DND-41 (cell line): ENCODE results near the gene ESYT2.
A peak's percentile ranks its signal among the peaks of the same experiment; 100 is the strongest.

Experiments
- ATAC-seq: fragments of 200-7000 bp; cut with Tn5 transposase; 3 replicates; pipeline ENCODE4 v1.9.1; 2021; ENCODE audit warnings: low read depth; ENCODE audit not compliant: insufficient read depth
- DNase-seq: peaks from one replicate; pipeline ENCODE4 v3.0.0-alpha.2; 2020
- H2AFZ ChIP-seq: 2 replicates; pipeline ENCODE4 v1.6.0; 2012; ENCODE audit warnings: low read depth, low read length
- H3K27ac ChIP-seq: 2 replicates; pipeline ENCODE4 v1.5.1; 2012; ENCODE audit warnings: low read length, inconsistent platforms
- H3K27me3 ChIP-seq: fragments of 200-600 bp; sonication (generic); 2 replicates; pipeline ENCODE4 v1.6.0; 2012; ENCODE audit warnings: low read length, mild to moderate bottlenecking, inconsistent platforms; ENCODE audit not compliant: insufficient read depth, poor library complexity
- H3K36me3 ChIP-seq: 2 replicates; pipeline ENCODE4 v1.5.1; 2012; ENCODE audit warnings: low read length, inconsistent platforms; ENCODE audit not compliant: insufficient read depth
- H3K4me1 ChIP-seq: 2 replicates; pipeline ENCODE4 v1.5.1; 2012; ENCODE audit warnings: mild to moderate bottlenecking, low read length; ENCODE audit not compliant: insufficient read depth
- H3K4me2 ChIP-seq: 2 replicates; pipeline ENCODE4 v1.6.0; 2012; ENCODE audit warnings: mild to moderate bottlenecking, moderate library complexity, low read length, inconsistent platforms; ENCODE audit not compliant: insufficient read depth
- H3K4me3 ChIP-seq, 2 experiments: fragments of 200-600 bp in 1 of 2; shearing (Covaris generic) in 1 of 2; 2 replicates each; pipeline ENCODE4 v1.5.1; 2012 to 2016; ENCODE audit warnings: inconsistent platforms in 2 of 2, low read length in 2 of 2, mild to moderate bottlenecking in 2 of 2, low read depth in 1 of 2, moderate library complexity in 1 of 2
- H3K79me2 ChIP-seq: 2 replicates; pipeline ENCODE4 v1.6.0; 2012; ENCODE audit warnings: low read length, inconsistent platforms; ENCODE audit not compliant: insufficient read depth
- H3K9ac ChIP-seq: 2 replicates; pipeline ENCODE4 v1.6.0; 2012; ENCODE audit warnings: low read depth, mild to moderate bottlenecking, inconsistent platforms, low read length, moderate library complexity
- H3K9me3 ChIP-seq: 2 replicates; pipeline ENCODE4 v1.5.1; 2012; ENCODE audit warnings: low read length, moderate library complexity, mild to moderate bottlenecking, inconsistent platforms; ENCODE audit not compliant: insufficient read depth, severe bottlenecking
- H4K20me1 ChIP-seq: 2 replicates; pipeline ENCODE4 v1.6.0; 2012; ENCODE audit warnings: low read length; ENCODE audit not compliant: insufficient read depth
- EZH2 ChIP-seq: IDR thresholded peaks from 3 replicates; pipeline ENCODE4 v1.6.1; 2012; ENCODE audit warnings: borderline replicate concordance, low read depth, mild to moderate bottlenecking, moderate library complexity, low read length, inconsistent platforms; ENCODE audit not compliant: severe bottlenecking
- TF ChIP-seq, protein P1 (sequence below): IDR thresholded peaks from 2 replicates; pipeline ENCODE4 v1.5.1; 2012; ENCODE audit warnings: borderline replicate concordance, low read length, moderate library complexity, mild to moderate bottlenecking; ENCODE audit not compliant: poor library complexity, severe bottlenecking; ENCODE audit errors: extremely low read depth

ESYT2 gene

GRCh38 chr7:158849442-158849767 is 20.1 kb upstream of the ESYT2 start:
- no peak overlapping the region for H2AFZ ChIP-seq
- DNase-seq (no peak), ATAC-seq (no peak)
- H4K20me1 ChIP-seq, result no peaks in the 10 kb centered on the region
- no peaks in the 10 kb centered on the region for H3K27me3 ChIP-seq
- no peaks in the 10 kb centered on the region; the same call in 1 of the 2 replicates for H3K36me3 ChIP-seq
- no peak overlapping the region for H3K9ac ChIP-seq
- H3K4me3 ChIP-seq, result no peak overlapping the region
- H3K4me2 ChIP-seq, result no peak overlapping the region
- TF ChIP-seq, protein P1, sequence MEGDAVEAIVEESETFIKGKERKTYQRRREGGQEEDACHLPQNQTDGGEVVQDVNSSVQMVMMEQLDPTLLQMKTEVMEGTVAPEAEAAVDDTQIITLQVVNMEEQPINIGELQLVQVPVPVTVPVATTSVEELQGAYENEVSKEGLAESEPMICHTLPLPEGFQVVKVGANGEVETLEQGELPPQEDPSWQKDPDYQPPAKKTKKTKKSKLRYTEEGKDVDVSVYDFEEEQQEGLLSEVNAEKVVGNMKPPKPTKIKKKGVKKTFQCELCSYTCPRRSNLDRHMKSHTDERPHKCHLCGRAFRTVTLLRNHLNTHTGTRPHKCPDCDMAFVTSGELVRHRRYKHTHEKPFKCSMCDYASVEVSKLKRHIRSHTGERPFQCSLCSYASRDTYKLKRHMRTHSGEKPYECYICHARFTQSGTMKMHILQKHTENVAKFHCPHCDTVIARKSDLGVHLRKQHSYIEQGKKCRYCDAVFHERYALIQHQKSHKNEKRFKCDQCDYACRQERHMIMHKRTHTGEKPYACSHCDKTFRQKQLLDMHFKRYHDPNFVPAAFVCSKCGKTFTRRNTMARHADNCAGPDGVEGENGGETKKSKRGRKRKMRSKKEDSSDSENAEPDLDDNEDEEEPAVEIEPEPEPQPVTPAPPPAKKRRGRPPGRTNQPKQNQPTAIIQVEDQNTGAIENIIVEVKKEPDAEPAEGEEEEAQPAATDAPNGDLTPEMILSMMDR, result no peak
- no peak for TF ChIP-seq EZH2
- H3K9me3 ChIP-seq, result peaks cover 18% of the 10 kb centered on the region
- no peak overlapping the region for H3K27ac ChIP-seq
- no peaks in the 10 kb centered on the region for H3K79me2 ChIP-seq
- H3K4me1 ChIP-seq, result peaks cover 28% of the 10 kb centered on the region

- peak overlapping the region; percentile 45 for H3K9ac ChIP-seq
Observed at GRCh38 chr7:158847451-158847866, 18.1 kb upstream of the ESYT2 start.

GRCh38 chr7:158846304-158846703 is 17.0 kb upstream of the ESYT2 start:
- Histone ChIP-seq H3K27me3 (no peaks in the 10 kb centered on the region), H3K79me2 (no peaks in the 10 kb centered on the region), H3K4me2 (no peak overlapping the region), H3K9me3 (peaks cover 18% of the 10 kb centered on the region), H2AFZ (no peak overlapping the region), H4K20me1 (no peaks in the 10 kb centered on the region), H3K27ac (peak overlapping the region; percentile 75; the same call in 1 of the 2 replicates), H3K4me3 (no peak overlapping the region), H3K4me1 (peaks cover 28% of the 10 kb centered on the region), H3K9ac (no peak overlapping the region), H3K36me3 (no peaks in the 10 kb centered on the region; the same call in 1 of the 2 replicates)
- ATAC-seq (no peak), DNase-seq (no peak)
- no peak for TF ChIP-seq EZH2
- TF ChIP-seq, protein P1, result no peak

More at GRCh38 chr7:158847451-158847866, 18.1 kb upstream of the ESYT2 start:
- ATAC-seq (peak; percentile 87), DNase-seq (no peak)
- peak overlapping the region; percentile 75 for H3K27ac ChIP-seq
- peak overlapping the region; percentile 50 for H2AFZ ChIP-seq
- TF ChIP-seq, protein P1, result no peak
- TF ChIP-seq EZH2, result no peak
- no peaks in the 10 kb centered on the region; the same call in 1 of the 2 replicates for H3K36me3 ChIP-seq
- H4K20me1 ChIP-seq, result no peaks in the 10 kb centered on the region
- H3K79me2 ChIP-seq, result no peaks in the 10 kb centered on the region
- peaks cover 28% of the 10 kb centered on the region for H3K4me1 ChIP-seq
- H3K4me3 ChIP-seq, result peak overlapping the region in 1 of 2 experiments; percentile 3; a peak in 1 of 4 replicates
- peaks cover 18% of the 10 kb centered on the region for H3K9me3 ChIP-seq
- H3K27me3 ChIP-seq, result no peaks in the 10 kb centered on the region
- peak overlapping the region; percentile 62 for H3K4me2 ChIP-seq

DNA sequence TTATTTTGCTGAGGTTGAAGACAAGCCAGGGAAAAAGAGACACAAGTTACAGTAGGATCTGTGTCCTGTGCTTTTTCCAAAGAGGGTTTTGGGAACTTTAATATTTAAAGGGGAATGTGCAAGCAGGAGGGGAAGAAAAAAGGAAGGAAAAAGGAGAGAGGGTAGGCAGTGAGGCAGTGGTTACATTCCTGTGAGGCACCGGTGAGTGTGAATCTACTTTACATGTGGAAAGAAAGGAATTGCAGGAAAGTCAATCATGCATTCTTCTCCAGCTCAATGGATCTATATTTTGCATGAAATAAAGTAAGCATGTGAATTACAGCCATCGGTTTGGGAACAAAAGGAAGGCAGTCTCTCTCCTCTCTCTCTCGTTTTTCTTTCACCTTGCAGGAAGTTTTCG is 14.5 kb upstream of the ESYT2 start:
- no peak for ATAC-seq
- H3K27ac ChIP-seq, result no peak overlapping the region

More for the DNA sequence above, 14.5 kb upstream of the ESYT2 start:
- no peaks in the 10 kb centered on the region for H3K36me3 ChIP-seq
- no peak for TF ChIP-seq EZH2
- TF ChIP-seq, protein P1, result no peak
- no peak for DNase-seq
- H3K9ac ChIP-seq, result no peak overlapping the region
- no peak overlapping the region for H3K4me3 ChIP-seq
- H2AFZ ChIP-seq, result no peak overlapping the region
- H3K4me1 ChIP-seq, result peaks cover 21% of the 10 kb centered on the region
- H3K4me2 ChIP-seq, result no peak overlapping the region
- H3K27me3 ChIP-seq, result no peaks in the 10 kb centered on the region
- H3K9me3 ChIP-seq, result peaks cover 12% of the 10 kb centered on the region
- H3K79me2 ChIP-seq, result no peaks in the 10 kb centered on the region
- no peaks in the 10 kb centered on the region for H4K20me1 ChIP-seq
